SK-N-MC (cell line): ENCODE results near the gene PARD3.

Source experiments
- EZH2 ChIP-seq: fragments of 200-600 bp; sonication (generic); IDR thresholded peaks from one replicate; pipeline ENCODE4 v1.6.1; 2017; ENCODE audit warnings: antibody characterized with exemption
- FOXP2 ChIP-seq: optimal IDR thresholded peaks from 2 replicates; pipeline ENCODE3; 2011; ENCODE audit warnings: mild to moderate bottlenecking, moderate library complexity; ENCODE audit not compliant: insufficient read depth; ENCODE audit errors: extremely low read length, control extremely low read depth
- POLR2AphosphoS5 ChIP-seq: IDR thresholded peaks from 2 replicates; pipeline ENCODE4 v1.6.1; 2012; ENCODE audit warnings: mild to moderate bottlenecking, low read depth, low read length, borderline replicate concordance

DNA sequence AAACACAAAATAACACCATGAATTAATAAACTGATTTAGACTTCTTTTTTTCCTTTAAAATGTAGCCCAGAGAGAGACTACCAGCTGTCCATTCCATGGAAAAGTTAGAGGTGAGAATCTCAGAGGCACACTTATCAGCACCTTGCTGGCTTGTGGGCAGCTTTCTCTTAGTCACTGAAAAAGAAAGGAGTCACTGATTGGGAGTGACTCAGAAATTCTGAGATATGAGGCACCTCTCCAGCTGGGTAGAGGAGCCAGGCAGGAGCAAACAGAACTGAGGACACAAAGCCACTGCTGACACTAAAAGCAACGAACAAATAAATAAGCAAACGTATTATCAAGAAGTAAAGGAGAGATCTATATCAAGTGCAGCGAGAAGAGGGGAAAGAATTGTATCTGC is 310.6 kb downstream of the PARD3 start:
- TF ChIP-seq POLR2AphosphoS5: no peak
- TF ChIP-seq EZH2: no peak
- no peak for TF ChIP-seq FOXP2
